Muscle of leg (tissue), 11 donors: ENCODE data around the gene DPM2. TPM values are rescaled to one million over a fixed set of nuclear protein-coding genes. Genes with fewer than 3 reads are reported as not detected.
A peak's percentile ranks its signal among the peaks of the same experiment; 100 is the strongest.

Source experiments
- DNase-seq: peaks from one replicate; pipeline ENCODE4 v3.0.0; 2013
- H3K27ac ChIP-seq: one replicate; pipeline ENCODE4 v1.5.1; 2013; ENCODE audit warnings: mild to moderate bottlenecking, low read length, control low read depth
- H3K27me3 ChIP-seq: one replicate; pipeline ENCODE4 v1.6.1; 2013; ENCODE audit warnings: low read length; ENCODE audit not compliant: control insufficient read depth, insufficient read depth
- H3K36me3 ChIP-seq: one replicate; pipeline ENCODE4 v1.6.1; 2013; ENCODE audit warnings: low read length; ENCODE audit not compliant: control insufficient read depth, insufficient read depth
- H3K4me1 ChIP-seq: one replicate; pipeline ENCODE4 v1.6.1; 2013; ENCODE audit warnings: low read length; ENCODE audit not compliant: control insufficient read depth, insufficient read depth
- H3K4me3 ChIP-seq: one replicate; pipeline ENCODE4 v1.5.1; 2013; ENCODE audit warnings: low read length, control low read depth
- H3K9me3 ChIP-seq: replicated peaks from 2 replicates; pipeline ENCODE4 v1.6.1; 2013; ENCODE audit warnings: low read depth, low read length; ENCODE audit not compliant: control insufficient read depth
- WGBS: methylation state at CpG from one replicate; pipeline ENCODE4 v1.1.5; 2013; ENCODE audit warnings: missing lambda C conversion rate; ENCODE audit not compliant: insufficient coverage; 5-methylcytosine and 5-hydroxymethylcytosine counted together
- polyA plus RNA-seq, 8 donors: library from polyadenylated mRNA; unstranded; fragments of 120-200 nt; gene quantifications; one replicate each; pipeline versions ENCODE4 v1.2.1 to v1.2.3, GENCODE V29; 2013; ENCODE audit warnings: inconsistent platforms in 1 of 8, low replicate concordance in 1 of 8; ENCODE audit not compliant: insufficient read length in 8 of 8, insufficient read depth in 1 of 8
- total RNA-seq: library from RNA; stranded (reverse); fragments of 120-200 nt; gene quantifications from one replicate; pipeline ENCODE4 v1.2.4, GENCODE V29; 2013

DPM2 gene
- total and polyA plus RNA-seq, 9 donors = 16.7 to 26.8 (median 23.5) TPM

- Histone ChIP-seq H3K27ac (no peak overlapping the region), H3K36me3 (peaks cover 68% of the 10 kb centered on the region), H3K4me3 (no peak overlapping the region), H3K27me3 (no peaks in the 10 kb centered on the region), H3K4me1 (peaks cover 52% of the 10 kb centered on the region), H3K9me3 (no peaks in the 10 kb centered on the region)
- 38% methylated on average over 4 of the region's 9 CpGs for WGBS
- no peak for DNase-seq
Observed at GRCh38 chr9:127945942-127946341, 8.3 kb upstream of the DPM2 start.

DNA sequence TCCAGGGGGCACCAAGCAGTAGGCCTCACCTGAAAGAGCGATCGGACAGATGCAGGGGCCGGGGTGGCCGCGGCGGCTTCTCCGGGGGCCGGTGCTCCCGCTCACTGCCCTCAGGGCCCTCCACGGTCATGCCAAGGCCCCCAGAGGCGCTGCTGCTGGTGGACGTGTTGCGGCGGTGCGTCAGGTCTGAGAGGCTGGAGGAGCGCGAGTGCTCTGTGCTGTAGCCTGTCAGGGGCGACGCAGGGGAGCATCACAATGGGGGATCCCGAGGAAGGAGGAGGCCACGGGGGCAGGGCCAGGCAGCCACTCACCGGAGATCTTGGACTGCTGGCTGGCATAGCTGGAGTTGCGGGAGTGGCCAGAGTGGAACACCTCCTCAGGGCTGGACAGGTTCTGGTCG, 7.7 kb upstream of the DPM2 start:
- H3K36me3 ChIP-seq = peaks cover 68% of the 10 kb centered on the region
- no peak overlapping the region for H3K4me3 ChIP-seq
- no peak for DNase-seq
- no peak overlapping the region for H3K27ac ChIP-seq
- 90% methylated on average over 24 of the region's 24 CpGs for whole genome bisulfite sequencing
- peaks cover 47% of the 10 kb centered on the region for H3K4me1 ChIP-seq
- H3K9me3 ChIP-seq = no peaks in the 10 kb centered on the region
- no peaks in the 10 kb centered on the region for H3K27me3 ChIP-seq

GRCh38 chr9:127944586-127945218, 7.0 kb upstream of the DPM2 start:
- no peaks in the 10 kb centered on the region for H3K27me3 ChIP-seq
- peaks cover 43% of the 10 kb centered on the region for H3K4me1 ChIP-seq
- H3K4me3 ChIP-seq = no peak overlapping the region
- H3K27ac ChIP-seq = no peak overlapping the region
- no peaks in the 10 kb centered on the region for H3K9me3 ChIP-seq
- DNase-seq = no peak
- H3K36me3 ChIP-seq = peaks cover 68% of the 10 kb centered on the region
- 94% methylated on average over 36 of the region's 38 CpGs for whole genome bisulfite sequencing

- Histone ChIP-seq H3K9me3 (no peaks in the 10 kb centered on the region), H3K4me1 (peaks cover 38% of the 10 kb centered on the region), H3K27ac (no peak overlapping the region), H3K27me3 (no peaks in the 10 kb centered on the region), H3K36me3 (peaks cover 63% of the 10 kb centered on the region), H3K4me3 (no peak overlapping the region)
- DNase-seq = peak; percentile 82
- 39% methylated on average over 9 of the region's 13 CpGs for WGBS
Observed at GRCh38 chr9:127943731-127944144, 6.1 kb upstream of the DPM2 start.

DNA sequence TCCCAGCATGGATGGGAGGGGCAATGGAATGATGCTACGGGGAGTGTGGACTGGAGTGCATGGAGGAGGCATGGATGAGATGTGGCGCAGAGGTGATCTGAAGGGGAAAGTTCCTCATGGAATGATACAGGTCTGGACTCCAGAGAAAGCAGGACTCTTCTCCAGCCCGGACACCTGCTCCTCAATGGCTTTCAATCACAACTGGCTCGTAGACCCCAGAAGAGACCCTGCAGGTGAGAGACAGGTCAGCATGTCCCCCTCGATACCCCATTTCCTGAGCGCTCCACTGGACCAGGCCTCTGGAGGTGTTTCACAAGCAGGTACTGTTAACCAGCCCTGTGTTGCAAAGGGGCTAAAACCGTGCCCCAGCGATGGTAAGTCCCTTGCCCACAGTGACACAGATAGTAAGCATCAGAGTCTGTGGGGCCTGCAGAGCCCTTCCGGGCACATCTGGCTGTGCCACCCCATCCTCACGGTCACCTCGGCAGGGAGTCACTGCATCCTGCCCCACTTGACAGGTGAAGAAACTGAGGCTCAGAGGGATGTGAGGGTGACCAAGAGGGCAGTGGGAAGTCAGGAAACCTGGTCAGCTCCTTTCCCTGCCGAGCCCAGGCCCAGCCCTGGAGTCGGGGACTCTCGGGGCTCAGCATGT, 5.5 kb upstream of the DPM2 start:
- H3K4me1 ChIP-seq = peaks cover 42% of the 10 kb centered on the region
- H3K4me3 ChIP-seq = no peak overlapping the region
- H3K27ac ChIP-seq = no peak overlapping the region
- no peaks in the 10 kb centered on the region for H3K27me3 ChIP-seq
- 79% methylated on average over 9 of the region's 14 CpGs for WGBS
- H3K9me3 ChIP-seq = no peaks in the 10 kb centered on the region
- peaks cover 63% of the 10 kb centered on the region for H3K36me3 ChIP-seq
- DNase-seq = no peak

DNA sequence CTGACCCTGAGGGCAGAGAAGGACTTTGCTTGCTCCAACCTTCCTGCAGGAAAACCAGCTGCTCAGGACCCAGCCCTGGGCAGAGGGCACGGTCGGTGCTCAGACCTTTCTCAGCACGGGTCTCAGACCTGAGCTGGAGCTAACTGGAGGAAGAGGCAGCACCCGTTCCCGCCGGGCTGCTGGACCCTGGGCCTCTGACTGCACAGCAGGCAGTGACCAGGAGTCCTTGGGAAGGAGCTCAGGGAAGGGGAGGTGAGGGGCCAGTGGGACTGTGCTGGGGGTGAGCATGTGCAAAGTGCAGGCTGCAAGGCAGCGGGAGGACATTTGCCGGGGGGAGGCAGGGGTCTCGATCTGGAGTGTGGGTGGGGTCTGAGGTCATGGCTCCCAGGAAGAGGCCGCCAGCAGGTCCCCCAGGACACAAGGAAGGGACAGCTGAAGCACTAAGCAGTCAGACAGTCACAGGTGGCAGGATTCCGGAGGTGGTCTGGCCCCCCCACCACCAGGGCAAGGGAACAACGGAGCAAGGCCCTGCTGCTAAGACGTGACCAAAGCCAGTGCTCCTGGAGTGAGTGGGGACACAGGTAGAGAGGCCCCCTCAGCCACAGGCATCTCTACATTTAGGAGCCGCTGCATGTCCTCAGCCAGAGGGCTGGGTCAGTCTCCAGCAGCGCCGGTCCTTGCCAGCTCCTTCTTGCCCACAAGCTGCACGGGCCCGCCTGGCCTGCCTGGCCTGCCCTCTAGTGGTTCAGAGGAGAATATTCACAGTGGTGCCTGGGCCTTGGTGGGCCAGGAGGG, 4.8 kb upstream of the DPM2 start:
- H3K27ac ChIP-seq = peak overlapping the region; percentile 38
- H3K9me3 ChIP-seq = no peaks in the 10 kb centered on the region
- peaks cover 47% of the 10 kb centered on the region for H3K4me1 ChIP-seq
- H3K27me3 ChIP-seq = no peaks in the 10 kb centered on the region
- peak; percentile 69 for DNase-seq
- H3K4me3 ChIP-seq = no peak overlapping the region
- peaks cover 58% of the 10 kb centered on the region for H3K36me3 ChIP-seq
- 55% methylated on average over 17 of the region's 18 CpGs for WGBS

GRCh38 chr9:127941961-127942215, 4.2 kb upstream of the DPM2 start:
- H3K36me3 ChIP-seq = peaks cover 58% of the 10 kb centered on the region

DNA sequence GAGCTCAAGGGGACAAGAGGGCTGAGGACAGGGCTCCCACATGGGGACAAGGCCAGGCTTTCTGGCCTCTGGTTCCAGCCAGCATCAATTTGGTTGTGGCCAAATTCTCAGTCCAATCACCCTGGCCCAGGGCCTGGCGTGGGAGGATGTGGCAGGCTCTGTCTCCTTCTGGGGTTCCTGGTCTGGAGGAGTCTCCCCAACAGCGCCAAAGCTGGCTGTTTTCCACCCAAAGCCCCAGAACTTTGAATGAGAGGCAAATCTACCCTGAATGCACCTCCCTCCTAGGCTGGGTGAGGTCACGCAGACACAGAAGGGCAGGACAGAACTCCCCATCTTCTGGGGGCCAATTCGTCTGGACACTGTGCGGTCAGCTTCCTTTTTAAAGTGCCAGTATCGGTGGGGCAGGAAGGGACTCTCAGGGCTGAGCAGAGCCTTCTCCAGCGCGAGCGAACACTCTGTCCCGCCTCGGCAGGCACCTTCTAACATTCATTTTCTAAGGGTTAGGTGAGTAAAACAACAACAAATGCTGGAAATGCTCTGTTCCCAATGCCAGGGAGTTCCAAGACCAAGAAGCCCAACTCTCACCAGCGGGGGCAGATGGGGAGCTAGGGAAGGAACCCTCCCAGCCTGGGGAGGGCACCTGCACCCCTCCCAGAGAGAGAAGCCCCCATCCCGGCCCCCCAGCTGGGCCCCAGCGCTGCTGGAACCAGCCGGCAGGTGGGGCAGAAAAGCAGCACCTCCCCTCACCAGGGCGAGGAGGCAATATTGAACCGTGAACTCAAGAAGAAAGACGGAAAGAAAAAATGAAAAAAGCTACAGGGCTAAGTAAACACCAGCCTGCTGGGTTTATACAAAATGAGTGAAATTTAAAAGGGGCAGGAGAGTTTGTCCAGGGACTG, 3.7 kb upstream of the DPM2 start:
- no peak for DNase-seq
- no peaks in the 10 kb centered on the region for H3K27me3 ChIP-seq
- H3K4me3 ChIP-seq = no peak overlapping the region
- no peak overlapping the region for H3K27ac ChIP-seq
- peaks cover 55% of the 10 kb centered on the region for H3K36me3 ChIP-seq
- peaks cover 50% of the 10 kb centered on the region for H3K4me1 ChIP-seq
- H3K9me3 ChIP-seq = no peaks in the 10 kb centered on the region
- 86% methylated on average over 6 of the region's 18 CpGs for WGBS

More at GRCh38 chr9:127941961-127942215, 4.2 kb upstream of the DPM2 start:
- WGBS = 79% methylated on average over 2 of the region's 3 CpGs
- Histone ChIP-seq H3K4me3 (no peak overlapping the region), H3K27ac (no peak overlapping the region), H3K4me1 (peaks cover 50% of the 10 kb centered on the region), H3K27me3 (no peaks in the 10 kb centered on the region), H3K9me3 (no peaks in the 10 kb centered on the region)
- no peak for DNase-seq

DNA sequence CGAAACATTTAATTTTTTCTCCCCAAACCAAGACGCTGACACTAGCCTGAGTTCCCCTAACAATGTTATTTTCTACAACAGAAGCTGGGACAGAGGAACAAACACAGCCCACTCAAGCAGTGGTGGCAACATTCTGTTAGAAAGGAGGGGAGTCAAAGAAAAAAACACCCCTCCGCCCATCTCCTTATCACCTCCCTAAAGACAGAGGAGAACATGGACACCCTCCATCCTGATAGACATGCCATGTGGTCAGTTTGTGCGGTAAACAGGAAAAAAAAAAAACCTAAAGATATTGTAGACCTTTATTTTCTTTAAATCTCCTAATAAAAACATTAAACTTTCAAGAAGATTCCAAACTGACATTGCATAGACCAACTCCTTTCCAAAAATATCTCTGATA, 2.9 kb upstream of the DPM2 start:
- peaks cover 56% of the 10 kb centered on the region for H3K36me3 ChIP-seq
- peaks cover 49% of the 10 kb centered on the region for H3K4me1 ChIP-seq
- no CpG with 5 or more reads among the region's 4 CpGs for WGBS

GRCh38 chr9:127938298-127938690, 640 bp upstream of the DPM2 start:
- Histone ChIP-seq H3K27me3 (no peaks in the 10 kb centered on the region), H3K4me1 (peaks cover 43% of the 10 kb centered on the region), H3K4me3 (peak overlapping the region; percentile 91), H3K9me3 (no peaks in the 10 kb centered on the region), H3K27ac (peak overlapping the region; percentile 76), H3K36me3 (peaks cover 49% of the 10 kb centered on the region)
- WGBS = 23% methylated on average over 10 of the region's 25 CpGs
- peak; percentile 69 for DNase-seq

More for the DNA sequence above, 2.9 kb upstream of the DPM2 start:
- H3K4me3 ChIP-seq = no peak overlapping the region
- no peaks in the 10 kb centered on the region for H3K27me3 ChIP-seq
- no peak overlapping the region for H3K27ac ChIP-seq
- DNase-seq = no peak
- no peaks in the 10 kb centered on the region for H3K9me3 ChIP-seq
